ENCODE measurements around the gene CCBE1. TPM values are rescaled to one million over a fixed set of nuclear protein-coding genes. Genes with fewer than 3 reads are reported as not detected.

The CCBE1 gene
- total RNA-seq, 1 donor from 2014 or later = 2.4 TPM

DNA sequence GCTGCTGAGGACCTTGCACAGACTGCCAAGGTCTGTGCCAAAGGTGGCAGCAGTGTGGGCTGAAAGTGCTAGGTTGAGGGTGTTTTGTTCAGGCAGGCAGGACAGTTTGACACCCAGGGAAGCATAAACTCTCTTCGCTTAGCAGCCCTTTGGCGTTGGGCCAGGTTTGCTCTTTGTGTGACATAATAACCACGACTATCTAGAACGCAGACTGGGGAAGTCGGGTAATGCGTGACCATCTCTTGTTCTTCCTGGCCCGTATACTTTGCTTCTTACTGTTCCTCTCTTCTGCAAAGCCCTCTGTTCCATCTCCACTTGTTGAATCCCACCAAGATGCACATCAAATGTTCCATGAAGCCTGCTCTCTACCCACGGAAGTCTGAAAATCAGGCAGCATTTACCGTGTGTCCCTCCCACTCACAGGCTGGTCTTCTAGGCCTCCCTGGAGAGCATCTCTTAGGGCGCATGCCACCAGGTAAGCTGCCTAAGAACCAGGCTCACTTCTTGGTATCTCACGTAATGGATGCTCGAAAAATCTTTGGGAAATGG is 241.4 kb downstream of the CCBE1 start:
- no peak for DNase-seq (ENCODE audit: low spot score)

DNA sequence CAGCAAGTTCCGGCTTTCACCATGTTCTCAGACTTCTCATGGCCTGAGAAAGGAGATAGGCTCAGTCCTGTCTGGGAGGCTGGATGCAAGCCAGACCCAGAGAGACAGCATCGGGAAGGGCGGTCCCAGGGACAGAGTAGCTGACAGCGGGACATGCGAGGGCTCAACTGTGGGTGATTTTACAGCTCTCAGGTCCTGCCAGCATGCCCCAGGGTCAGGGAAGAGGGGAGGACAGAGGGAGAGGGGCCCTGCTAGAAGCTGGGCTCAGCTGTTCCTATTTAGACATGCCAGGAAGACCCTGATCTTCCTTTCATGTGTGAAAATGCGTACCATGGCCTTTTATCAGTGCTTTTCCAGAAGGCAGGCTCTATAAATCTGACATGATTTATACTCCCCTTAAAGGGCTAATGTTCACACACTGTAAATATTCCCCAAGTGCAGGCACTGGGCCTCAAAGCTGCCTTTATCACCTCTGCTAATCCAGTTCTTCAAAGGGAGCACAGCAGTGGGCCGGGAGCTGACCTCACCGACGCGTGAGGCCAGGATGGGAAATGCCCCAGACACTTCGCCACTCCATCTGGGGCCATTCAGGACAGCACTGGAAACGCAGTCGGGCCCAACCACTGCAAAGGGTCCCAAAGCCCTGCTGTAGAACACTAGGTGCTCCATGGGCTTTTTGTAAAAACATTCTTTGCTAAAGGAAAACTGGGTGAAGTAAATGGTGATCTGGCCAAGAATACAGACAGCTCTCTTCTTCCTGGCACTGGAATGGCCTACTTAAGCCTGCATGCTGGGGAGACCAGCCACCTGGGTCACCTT is 242.1 kb downstream of the CCBE1 start:
- DNase-seq (ENCODE audit: low spot score) = peak; percentile 49

DNA sequence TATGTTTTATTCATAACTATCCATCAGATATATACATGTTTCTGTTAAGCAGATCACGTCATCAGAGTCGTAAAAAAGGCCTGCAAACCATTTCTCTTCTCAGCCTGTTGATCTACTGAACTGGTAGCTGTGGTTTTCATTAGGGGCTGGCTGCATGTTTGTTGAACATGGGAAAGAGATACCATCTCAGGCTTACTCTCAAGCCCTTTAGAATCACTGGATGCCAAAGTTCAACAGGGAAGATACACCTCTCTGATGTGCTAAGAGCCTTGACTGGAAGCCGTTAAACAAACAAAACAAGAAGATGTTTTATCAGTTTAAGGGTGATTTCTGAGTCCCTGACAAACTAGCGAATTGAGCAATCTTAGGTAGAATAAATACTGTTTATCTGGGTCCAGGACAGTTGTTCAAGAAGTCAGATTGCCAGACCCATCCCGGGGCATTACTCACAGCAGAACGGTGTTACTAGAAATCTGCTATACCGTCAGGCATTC is 243.7 kb downstream of the CCBE1 start:
- DNase-seq (ENCODE audit: low spot score) = no peak

DNA sequence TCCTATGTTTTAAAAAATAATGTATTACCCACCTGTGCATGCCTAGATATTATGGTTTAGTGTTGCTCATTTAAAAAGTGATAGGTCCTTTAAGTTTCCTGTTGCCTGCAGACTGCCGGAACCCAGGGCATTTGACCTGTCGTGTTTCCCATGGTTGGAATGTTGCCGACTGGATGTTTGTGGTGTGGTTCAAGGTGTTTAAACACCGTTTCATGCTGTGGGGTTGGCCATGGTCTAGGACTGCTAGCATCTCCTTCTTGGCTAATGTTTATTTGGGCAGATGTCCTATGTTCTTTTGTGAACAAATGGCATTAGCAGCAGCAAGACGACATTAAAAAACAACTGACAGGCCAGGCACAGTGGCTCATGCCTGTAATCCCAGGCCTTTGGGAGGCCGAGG is 245.3 kb downstream of the CCBE1 start:
- DNase-seq (ENCODE audit: low spot score) = no peak

DNA sequence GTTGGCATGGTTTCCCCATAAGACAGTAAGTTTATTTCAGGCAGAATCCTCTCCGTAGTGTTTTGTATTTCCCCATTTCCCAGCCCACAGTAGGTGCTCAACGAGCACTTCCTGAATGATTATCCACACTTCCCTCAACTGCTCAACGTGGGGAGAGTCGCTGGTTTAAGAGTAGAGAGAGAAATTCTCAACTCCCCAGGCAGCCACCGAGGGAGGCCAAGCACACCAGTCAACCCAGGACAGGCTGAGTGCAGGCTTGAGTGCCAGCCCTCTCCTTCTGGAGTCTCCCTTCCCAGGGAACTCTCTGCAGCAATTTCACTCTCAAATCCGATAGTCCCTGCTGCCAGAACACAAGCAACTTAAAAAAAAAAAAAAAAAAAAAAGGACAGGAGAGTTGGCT is 246.2 kb downstream of the CCBE1 start:
- DNase-seq (ENCODE audit: low spot score) = no peak

DNA sequence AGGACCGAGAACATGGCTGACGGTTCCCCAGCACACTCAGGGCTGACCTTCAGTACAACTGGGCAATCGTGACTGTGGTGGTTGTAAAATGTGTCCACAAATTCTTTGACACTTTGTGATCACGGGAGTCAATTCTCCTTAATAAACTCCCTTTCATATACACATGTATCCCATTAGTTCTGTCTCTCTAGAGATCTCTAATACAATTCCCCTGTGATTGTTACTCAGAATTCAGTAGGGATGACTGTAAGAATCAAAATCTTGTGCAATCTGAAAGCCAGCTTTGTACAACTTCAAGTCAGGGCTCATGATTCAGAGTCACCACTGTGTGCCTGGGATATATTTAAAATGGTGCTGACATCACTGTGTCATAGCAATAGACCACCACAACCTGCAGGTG is 248.7 kb downstream of the CCBE1 start:
- DNase-seq (ENCODE audit: low spot score) = no peak

DNA sequence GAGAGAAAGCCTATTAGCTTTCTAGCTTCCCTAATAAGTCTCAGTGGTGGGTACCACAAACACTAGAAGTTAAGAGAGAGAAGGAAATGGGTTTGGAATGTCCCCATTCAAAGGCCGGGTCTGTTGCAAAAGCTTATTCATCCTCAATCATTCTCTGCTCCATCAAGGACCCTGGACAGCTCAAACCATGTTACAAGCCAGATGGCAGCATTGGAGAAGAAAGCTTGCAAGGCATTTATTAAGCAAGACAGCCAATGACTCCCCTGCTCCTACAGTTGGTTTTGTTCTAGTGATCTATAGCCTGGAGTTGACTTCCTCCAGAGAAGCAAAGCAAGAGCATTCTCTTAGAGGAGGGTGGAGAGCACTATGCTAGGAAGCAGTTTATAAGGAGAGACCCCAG is 251.2 kb downstream of the CCBE1 start:
- DNase-seq (ENCODE audit: low spot score) = peak; percentile 41

DNA sequence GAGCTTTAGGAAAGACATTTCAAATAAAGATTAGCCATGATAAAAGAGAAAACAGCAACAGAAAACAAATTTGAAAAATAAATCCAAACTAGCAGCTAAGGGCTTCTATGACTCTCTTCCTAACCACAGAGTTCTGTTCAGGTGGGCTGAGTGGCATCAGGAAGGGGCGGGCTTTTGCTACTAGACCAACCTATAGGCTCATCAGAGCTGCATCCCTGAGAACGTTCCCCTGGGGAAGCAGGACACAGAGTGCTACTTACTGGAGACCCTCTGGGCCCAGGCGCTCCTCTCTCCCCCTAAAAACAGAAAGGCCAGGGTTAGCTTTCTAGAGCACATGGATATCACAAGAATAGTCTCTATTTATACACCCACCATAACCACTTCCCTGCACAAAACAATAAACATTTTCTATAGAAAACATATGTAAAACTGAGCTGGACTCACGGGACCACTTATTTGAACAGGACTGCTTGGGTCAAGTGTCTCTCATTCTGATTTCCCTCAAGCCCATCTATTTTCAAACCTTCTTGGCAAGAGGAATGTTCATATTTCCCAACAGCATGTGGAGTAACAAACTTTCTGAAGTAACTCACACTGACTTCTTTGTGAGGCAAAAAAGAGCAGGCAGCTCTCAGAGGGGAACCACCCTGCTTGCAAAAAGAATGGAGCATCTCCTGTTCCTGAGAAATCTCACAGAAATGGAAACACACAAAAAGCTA is 259.2 kb downstream of the CCBE1 start:
- no peak for DNase-seq (ENCODE audit: low spot score)

DNA sequence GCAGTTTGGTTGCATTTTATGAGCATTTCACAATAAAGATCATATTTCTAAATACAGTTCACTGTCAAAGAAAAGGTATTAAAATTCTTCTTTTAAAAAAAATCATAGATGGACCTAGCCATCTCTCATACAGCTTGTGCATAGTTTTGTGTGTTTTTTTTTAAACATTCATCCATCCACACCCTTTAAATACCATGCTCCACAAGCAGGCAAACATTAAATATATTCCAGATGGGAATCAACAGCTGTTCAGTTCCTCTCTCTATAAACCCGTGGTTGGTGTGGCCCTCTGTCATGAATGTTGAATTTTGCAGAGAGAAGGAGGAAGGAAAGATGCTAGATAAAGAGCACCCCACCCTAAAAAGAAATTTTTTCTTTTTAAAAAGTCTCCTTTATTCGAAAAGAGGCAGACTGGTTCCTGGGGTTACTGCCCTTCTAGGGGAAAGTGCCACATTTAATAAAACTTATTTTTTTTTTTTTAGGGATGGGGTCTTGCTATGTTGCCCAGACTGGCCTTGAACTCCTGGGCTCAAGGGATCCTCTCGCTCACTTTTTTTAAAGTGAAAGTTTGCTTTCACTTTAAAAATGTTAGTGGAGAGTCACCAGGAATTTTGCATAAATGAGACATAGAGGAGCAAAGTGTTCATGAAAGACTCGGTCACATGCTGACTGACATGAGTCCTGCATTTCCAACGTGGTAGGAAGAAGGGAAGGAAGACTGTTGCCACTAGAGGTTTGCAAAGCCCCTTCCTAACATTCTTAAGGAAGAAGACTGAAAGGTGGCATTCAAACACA is 264.2 kb downstream of the CCBE1 start:
- DNase-seq (ENCODE audit: low spot score) = no peak

DNA sequence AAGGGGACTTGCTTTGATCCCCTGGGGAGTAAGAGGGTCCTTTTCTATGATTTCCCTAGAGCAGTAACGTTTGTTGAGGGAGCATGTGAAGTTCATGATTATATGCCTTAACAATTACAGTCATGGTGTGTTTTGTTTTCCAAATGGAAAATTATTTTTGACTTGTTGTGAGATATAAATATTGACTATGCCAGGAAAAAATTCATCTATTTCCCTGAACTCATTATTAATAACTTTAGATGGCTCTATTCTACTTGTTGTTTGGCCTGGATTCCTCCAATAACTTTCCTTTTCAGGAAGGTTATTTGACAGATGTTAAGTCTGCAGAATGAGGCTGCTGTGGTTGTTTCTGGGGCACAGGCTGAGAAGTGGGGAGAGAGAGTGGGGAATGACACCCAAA is 266.1 kb downstream of the CCBE1 start:
- DNase-seq (ENCODE audit: low spot score) = no peak

DNA sequence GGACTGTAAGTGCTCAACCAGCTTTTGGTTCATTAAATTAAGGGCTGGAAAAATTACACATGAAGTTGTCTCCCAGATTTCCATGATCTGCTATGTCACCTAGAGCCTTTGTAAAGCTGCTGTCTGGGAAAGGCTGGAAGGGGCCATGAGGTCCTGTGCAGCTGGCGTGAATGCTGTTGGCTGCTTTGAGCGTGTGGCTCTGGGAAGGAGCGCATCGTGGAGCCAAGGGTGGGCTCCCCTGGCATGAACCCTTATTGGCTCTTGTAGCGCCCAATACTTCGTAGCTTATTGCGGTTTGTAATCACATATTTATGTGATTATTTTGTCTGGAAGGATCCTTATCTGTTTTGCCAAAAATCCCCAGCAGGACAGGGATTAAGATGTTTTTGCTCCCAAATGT is 267.6 kb downstream of the CCBE1 start:
- no peak for DNase-seq (ENCODE audit: low spot score)

DNA sequence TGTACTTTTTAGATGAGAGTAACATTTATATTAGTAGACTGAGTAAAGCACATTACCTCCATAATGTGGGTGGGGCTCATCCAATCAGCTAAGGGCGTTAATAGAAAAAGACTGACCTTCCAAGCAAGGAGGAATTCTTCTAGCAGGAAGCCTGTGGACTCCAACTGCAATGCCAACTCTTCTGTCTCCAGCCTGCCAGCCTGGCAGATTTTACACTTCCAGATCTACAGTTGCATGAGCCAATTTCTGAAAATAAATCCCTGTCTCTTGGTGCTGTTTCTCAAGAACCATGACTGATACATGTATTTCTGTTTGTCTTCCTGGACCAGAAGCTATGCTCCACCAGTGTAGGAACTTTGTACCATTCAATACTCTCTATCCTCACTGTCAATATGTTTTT is 269.2 kb downstream of the CCBE1 start:
- DNase-seq (ENCODE audit: low spot score) = no peak

DNA sequence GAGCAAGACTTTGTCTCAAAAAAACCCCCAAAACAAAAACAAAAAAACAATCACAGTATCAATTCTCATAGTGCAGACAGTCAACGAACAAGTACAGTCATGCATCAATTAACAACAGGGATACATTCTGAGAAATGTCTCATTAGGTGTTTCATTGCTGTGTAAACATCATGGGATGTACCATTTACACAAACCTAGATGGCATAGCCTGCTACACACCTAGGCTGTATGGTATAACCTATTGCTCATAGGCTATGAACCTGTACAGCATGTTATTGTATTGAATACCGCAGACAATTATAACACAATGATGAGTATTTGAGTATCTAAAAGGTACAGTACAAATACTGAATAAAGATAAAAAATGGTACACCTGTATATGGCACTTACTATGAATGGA is 270.4 kb downstream of the CCBE1 start:
- no peak for DNase-seq (ENCODE audit: low spot score)

DNA sequence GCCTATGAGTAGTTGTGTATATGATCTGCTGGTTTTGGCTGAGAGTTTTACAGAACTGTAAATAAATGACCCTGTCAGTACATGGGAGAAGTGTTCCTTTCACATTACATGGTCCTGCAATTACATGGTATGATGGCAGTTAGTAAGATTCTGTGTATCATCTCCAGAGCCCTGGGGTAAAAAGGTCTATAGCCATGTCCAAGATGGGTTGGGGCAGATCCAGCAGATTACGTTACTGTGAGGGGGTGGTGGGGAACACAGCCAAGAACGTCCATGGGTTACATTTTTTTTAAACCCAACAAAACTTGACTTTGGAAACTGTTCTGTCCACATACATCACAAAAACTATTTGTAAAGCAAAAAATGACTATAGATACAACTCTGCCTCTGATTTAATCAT is 274.0 kb downstream of the CCBE1 start:
- DNase-seq (ENCODE audit: low spot score) = no peak

DNA sequence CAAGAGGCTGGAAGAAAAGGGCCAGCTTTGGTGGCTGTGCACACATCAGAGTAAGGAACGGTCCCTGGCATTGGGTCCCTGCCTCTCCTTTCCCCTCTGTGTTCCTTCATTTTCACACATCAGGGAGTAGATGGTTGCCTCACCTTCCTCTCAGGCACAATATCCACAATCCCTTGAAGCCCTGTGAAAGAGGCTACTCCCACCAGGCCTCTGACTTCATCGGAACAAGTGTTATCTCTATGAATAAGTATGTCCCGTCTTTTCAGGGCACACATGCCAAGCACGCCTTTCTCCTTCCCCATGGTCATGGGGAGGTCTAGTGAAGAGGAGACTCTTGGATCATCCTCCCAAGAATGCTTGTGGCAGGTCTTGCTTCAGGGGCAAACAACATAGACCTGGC is 277.0 kb downstream of the CCBE1 start:
- DNase-seq (ENCODE audit: low spot score) = no peak

DNA sequence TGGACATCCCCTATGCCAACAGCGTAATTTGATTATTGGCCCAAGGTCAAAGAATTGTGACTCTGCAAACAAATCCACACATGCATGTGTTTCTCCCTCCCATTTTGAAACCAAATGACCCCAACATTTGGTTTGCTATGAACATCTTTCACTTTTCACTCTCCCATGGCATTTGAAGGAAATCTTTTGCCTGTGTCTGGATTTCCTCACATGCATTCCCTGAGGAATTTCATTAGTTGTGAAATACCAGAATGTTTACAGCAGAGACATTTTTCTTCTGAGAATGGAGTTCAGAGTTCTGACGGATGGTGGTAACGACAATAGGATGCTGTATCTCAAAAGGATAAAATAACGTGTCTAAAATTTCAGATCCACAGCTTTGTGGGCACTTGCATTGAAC is 277.8 kb downstream of the CCBE1 start:
- peak; percentile 70 for DNase-seq (ENCODE audit: low spot score)

DNA sequence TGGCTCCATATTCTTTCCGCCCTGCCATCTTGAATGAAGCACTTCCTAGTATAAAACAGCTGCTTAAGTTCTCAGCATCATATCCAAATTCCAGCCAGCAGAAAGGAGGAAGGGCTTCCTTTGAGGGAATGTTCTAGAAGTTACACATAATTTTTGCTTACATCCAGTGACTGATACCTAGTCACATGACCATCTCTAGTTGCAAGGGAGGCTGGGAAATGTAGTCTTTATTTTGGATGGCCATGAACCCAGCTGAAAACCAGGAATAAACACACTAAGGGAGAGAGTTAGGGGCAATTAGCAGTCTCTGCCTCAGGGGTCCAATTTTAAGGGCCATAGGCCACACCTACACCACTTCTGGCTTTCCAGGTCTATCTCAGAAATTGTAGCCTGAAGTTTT is 280.4 kb downstream of the CCBE1 start:
- no peak for DNase-seq (ENCODE audit: low spot score)

DNA sequence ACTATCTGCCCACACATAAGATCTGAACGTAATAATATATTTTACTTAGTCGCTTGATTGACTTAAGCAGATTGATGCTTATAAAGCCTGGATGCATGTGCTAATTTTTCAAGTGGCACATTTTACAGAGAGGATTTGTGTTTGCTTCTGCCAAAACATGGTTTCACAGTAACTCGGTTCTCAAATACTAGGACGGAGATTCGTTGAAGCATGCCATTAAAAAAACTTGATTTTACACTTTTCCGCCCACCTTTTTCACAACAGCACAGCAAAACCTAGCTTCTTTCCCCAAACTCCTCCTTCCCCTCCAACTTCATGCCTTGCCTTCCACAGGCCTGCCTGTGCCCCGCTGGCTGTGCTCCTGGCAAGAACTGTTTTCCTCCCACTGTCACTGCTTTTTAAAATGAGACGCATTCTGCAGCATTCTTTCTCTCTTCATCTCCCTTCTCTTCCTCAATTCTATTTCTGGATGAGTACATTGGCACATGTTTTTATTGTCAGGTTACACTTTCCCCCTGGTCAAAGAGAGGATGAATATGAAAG is 283.0 kb downstream of the CCBE1 start:
- no peak for DNase-seq (ENCODE audit: low spot score)

DNA sequence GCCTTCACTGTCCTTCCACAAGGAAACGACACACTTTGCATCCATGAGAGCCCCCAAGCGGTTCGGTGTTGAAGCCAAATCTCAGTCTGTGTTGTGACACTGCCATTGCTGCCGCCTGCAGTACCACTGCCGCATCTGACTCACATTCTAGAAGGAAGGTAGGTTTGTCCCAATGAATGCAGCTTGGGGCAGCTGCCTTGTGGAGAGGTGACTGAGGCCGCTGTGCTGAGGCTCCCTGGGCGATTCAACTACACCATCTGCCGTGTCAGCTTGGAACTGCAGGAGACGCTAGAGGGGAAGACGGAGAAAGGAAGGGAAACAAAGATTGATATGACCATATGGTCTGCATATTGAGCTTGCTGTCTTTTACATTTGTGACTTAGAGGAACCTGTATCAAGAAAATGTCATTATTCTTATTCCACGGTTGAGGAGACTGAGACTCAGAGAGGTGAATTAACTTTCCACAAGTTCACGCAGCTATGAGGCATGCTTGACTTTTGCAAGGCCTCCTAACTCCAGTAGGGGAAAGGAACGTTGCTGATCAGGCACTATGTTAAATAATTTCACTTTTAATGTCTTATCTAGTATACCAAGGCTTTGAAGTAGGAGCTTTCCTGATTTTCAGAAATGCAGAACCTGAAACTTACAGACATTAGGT is 294.7 kb downstream of the CCBE1 start:
- peak; percentile 71 for DNase-seq (ENCODE audit: low spot score)

DNA sequence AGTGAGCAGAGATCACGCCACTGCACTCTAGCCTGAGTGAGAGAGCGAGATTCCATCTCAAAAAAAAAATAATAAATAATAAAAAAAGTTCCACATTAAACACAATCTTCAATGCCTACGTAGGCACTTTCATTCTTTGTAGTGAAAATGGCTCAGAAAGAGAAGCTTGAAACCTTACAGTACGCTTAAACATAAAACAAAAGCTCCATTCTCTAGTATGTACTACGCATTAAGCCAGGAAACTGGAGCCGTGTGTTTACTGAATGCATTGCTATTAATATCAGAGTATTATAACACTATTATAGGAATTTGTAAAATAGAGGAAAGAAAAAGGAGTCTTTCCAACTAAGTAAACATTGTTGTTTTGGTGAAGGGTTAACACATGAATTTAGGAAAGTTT is 296.8 kb downstream of the CCBE1 start:
- no peak for DNase-seq (ENCODE audit: low spot score)

Data from umbilical cord (tissue), 2 donors.